ENCODE measurements around the gene FOXP2.
"Not testable (repeated sequence)": the region's sequence is repeated elsewhere in the genome, so short reads cannot be mapped to it uniquely, and the experiment has no call there.

Gene FOXP2

DNA sequence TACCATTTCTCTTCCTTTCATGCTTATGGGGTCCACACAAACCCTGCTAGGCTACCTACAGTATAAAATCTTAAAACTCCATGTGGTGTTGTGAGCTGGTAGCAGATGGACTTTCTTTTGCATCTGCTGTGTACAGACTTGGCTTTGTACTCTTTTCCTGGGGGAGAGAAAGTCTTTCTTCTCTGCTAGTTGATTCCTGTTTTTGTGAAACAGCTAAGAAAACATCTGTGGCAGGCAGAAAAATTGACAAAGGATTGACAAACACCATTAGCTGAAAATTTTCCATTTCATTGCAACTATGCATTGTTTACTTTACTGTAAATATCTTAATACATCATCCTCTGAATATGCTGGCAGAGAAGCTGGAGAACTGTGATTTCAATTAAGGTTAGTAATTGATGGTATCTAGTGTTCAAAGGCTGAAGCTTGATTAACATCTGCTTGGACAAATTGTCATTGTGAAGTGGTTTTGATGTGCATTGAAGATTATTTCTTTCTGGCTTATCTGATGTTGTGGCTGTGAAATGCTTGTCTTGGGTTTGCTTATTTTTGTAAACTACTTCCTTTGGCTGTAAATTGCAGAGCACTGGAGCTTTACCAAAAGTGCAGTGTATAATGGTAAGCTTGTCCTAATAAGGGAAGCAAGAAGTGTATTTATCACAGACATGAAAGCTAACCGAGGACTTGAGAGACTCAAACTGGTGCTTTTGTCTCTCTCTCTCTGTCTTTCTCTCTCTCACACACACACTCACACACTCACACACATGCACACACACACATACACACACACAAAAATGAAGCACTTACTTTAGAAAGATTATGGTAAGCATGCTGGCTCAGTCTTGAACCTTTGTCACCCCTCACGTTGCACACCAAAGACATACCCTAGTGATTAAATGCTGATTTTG is at the start of gene FOXP2:
Gene FOXP2, plus strand, starts transcription at position 660 of the 908 bp plus-strand sequence. CDS start 11,697 bp downstream, outside the sequence.
- DNase-seq (ENCODE audit: low read depth in 2 of 2), result no peak

DNA sequence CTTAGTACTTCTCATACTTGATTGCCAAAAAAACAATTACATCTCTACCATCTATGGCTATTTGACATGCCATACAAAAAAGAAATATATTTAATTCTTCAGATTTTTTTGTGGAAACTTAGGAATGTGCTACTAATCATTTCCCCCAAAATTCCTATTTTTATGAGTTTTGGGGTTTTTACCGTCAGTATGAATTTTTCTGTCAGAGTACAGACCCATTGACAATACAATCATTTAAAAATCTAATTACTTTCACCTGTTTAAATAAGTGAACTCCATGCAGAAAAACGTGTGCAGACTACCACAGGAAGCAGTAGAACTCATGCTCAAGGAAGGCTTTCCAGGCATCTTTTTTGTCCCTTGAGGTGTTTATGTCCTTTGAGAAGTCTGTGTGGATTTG is 48.8 kb upstream of the FOXP2 start:
- DNase-seq (ENCODE audit: low read depth in 2 of 2), result no peak

DNA sequence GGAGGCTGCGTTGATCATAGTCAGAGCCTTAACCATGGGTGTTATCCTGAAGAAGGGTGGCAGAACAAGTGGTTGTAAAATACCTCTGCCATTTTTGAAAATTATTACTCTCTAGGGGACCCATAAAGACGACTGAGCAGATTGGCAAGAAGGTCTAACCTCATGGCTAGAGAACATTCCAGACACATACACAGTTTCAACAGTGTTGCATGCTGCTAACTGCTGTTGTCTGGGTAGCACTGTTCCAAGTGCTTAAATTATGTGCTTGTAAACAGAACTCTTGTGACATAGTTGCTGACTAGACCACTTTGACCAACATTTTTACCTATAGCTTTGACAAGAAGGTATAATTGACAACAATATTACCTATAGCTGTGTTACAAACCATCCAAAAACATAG is 46.1 kb upstream of the FOXP2 start:
- DNase-seq (ENCODE audit: low read depth in 2 of 2), result no peak

DNA sequence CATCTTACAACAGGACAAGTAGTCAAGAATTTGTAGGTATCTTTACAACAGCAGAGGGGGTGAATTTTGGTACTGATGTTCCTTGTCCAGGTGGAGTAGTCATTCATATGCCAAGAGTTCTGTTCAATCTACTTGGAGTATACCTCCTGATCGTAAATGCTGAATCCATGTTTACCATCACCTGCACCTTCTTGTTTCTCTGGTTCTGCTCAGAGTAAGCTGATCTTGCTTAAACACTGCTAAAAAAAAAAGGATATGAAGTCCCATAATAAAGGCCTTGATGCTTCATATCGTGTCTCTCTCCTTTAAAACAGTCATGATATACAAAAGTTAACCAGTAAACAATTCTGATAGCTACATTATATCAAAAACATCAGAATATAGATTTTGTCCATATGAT is 45.3 kb upstream of the FOXP2 start:
- no peak for DNase-seq (ENCODE audit: low read depth in 2 of 2)

DNA sequence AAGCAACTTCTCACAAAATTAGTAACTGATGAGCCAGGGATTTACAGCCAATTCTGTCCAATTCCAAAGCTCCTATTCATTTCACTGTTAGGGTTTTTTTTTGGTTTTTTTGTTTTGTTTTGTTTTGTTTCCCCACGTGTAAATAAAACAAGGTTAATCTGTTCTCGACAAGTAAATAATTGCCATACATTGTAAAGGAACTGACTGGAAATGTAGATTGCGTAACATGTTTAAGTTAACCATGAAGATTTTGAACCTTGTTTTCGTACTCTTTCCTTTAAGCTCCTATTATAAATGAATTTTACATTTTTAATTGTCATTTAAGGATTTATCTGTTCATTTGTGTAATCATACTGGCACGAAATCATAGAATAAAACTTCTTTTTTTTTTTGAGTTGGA is 42.0 kb upstream of the FOXP2 start:
- DNase-seq (ENCODE audit: low read depth in 2 of 2), result no peak

DNA sequence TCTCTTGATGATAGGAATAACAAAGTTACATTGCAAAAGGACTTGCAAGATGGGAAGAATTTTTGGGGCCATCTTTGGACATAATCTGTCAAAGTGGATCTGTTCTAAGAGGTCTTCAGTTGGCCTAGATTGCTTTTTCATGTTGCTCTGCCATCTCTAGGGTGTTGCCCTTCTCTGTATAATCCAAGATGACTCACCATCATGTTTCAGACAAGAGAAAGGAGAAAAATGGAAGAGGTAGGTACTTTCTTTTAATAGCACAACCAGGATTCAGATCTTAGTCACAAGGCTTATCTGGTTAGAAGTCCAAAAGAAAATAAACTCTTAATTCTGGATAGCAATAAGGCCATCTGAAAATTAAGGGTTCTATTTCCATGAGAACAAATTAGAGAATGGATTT is 38.7 kb upstream of the FOXP2 start:
- DNase-seq (ENCODE audit: low read depth in 2 of 2), result no peak

DNA sequence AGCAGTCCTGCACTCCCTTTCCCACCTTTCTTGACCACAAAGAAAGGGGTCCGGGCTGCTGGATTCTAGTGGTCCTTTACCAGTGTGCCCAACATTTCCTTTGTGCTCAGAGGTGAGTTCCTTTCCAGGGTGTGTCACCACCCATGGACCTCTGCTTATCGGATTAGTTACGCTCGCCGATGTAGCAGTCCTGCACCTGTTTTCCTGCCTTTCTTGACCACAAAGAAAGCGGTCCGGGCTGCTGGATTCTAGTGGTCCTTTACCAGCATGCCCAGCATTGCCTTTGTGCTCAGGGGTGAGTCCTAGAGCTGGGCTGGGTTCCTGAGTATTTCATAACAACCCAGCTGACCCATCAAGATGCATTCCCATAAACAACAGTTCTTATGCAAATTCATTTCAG is 30.7 kb upstream of the FOXP2 start:
- not testable (repeated sequence) for DNase-seq (ENCODE audit: low read depth in 2 of 2)

DNA sequence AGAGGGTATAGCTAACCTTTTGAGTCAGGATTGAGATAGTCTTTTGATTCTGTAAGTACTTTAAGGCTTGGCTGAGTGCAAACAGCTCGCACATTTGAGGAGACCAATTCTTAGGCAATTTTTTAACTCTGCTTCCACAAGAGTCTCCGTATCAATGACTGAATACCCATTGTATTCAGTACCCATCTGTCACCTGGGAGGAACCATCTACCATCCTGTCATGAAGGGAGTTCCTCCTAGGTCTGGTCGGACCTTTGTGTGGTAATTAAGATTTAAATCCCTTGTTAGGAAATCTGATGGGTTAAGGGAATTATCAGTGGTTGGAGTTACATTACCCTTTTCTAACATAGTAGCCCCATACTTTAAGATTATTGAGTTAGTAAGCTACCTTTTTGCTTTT is 30.3 kb upstream of the FOXP2 start:
- DNase-seq (ENCODE audit: low read depth in 2 of 2), result not testable (repeated sequence)

DNA sequence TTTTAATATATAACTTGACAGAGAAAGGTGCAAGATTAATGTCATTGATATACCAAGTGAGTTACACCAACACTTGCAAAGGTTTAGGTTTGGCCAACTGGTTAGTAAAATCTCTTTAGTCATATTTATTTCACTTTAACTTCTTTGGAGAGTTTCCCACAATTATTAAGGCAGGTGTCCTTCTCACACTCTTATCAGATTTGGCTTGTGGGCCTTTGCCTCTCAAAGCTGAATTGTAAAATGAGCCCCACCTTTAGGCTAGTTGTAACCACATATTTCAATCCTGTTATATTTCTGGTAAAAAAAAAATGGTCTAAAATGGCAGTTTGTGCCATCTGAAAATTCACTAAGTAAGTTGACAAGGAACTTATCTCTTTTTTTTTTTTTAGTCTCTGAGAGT is 26.6 kb upstream of the FOXP2 start:
- no peak for DNase-seq (ENCODE audit: low read depth in 2 of 2)

DNA sequence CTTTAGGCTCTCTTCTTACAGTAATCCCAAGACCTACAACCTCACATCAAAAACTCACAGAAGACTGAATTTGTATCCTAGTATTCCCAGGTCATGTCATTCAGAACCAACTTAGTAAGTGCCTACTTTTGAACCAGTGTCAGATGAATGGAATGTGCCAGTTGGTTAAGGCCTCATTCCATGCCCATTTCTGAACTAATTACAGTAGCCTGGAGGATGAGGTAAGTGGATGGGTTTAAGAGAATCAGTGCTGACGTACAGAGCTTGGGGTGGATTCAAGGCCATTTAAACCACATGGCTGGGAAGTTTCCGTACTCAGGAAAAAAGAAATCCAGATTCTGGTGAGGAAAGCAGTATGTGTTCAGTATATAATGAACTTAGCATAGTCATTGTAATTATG is 21.9 kb upstream of the FOXP2 start:
- DNase-seq (ENCODE audit: low read depth in 2 of 2), result no peak

DNA sequence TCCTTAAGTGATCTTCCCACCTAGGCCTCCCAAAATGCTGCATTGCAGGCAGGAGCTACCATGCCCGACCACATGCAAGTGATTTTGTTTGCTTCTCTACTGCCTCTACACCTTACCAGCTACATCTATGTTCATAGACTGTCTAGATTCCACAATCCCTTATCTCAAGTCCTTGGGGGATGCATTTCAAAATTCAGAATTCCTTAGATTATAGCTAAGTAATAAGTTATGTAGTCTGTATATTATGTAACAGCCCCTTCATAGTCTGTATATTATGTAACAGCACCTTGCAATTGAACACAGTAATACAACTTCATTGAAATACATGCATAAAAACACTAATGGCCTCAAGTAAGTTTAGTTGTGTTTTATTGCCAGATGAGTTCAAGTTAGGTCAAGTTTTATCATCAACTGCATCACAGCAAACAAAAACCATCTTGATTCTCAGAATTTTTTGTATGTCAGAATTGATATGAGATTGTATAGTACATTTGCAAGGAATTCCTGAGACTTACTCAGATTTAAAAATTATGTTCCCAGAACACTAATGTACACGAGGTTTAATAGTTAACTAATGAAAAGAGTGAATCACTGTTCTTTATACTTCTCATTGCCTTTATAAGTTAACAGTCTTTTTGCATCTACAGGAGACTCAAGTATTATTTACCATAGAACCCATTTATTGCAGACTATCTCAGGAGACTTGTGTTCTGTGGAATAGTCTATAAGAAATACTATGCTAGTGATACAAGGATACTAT is 11.6 kb upstream of the FOXP2 start:
- no peak for DNase-seq (ENCODE audit: low read depth in 2 of 2)

DNA sequence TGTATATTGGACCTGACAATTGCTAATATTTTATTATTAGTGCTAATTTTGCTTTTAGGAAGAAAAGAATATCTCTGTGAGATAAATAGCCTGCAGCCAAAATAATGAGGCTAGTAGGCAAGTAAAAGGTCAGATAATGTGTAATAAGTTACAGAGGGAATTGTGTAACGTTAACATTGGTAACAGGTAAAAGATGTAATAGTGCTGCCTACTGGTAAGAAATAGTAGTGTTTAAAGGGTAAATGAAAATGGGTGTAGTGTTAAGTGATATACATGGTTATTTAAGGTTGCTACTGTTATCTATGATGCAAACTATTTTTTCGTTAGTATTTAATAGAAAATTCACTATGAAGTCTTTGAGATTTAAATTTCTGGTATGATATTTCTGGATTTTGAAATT is 9.2 kb upstream of the FOXP2 start:
- no peak for DNase-seq (ENCODE audit: low read depth in 2 of 2)

DNA sequence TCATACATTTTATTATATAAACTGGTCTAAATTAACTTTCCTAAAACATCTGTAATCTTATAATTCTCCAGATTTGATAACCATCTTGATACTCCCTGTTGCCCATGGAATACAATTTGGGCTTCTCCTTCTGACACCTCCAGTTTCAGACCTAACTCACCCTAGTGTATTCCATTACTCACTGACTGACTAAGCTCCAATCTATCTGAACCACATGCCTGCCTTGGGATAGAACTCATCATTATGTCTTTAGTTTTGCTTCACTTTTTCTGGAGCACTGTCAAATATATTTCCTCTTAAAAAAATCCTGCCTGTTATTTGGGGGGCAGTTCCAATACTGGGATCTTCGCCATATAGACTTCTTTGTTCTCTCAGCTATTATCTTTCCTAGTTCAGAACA is 4.9 kb upstream of the FOXP2 start:
- no peak for DNase-seq (ENCODE audit: low read depth in 2 of 2)

DNA sequence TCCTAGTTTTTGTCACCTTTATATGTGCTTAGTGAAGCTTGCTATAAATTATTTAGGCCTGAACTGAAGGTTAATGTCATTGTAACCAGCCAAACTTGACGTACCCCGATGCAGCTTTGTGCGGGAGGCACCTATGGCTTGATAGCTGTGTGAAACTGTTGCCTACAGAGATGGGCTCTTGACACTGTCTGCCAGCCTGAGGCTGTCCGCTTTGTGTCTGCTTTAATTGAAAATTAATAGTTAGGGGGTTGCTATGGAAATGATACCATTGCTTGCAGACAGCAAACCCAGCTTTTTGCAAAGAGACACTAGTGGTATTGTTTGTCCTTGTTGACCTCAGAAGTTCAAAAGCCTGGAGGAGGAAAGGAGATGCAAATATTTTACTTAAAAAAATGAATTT is 2.1 kb upstream of the FOXP2 start:
- no peak for DNase-seq (ENCODE audit: low read depth in 2 of 2)

DNA sequence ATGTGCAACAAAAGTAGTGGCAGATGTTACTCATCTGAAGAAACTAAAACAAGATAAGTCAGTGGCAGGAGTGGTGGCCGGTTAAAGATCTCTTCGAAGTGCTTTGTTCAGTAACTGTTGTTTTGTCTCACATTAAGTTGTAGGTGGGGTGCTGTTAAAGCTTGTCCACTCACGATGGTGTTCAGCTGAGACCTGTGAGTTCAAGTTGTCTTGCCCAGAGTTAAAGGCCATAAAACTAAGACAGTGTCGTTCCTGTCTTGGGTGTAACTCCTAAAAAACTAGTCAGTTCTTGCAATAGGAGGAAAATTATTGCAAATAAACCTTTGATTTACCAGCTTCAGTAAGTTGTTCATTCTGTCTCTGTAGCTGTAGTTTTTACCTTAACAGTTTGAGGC is 857 bp upstream of the FOXP2 start:
- DNase-seq (ENCODE audit: low read depth in 2 of 2), result no peak

DNA sequence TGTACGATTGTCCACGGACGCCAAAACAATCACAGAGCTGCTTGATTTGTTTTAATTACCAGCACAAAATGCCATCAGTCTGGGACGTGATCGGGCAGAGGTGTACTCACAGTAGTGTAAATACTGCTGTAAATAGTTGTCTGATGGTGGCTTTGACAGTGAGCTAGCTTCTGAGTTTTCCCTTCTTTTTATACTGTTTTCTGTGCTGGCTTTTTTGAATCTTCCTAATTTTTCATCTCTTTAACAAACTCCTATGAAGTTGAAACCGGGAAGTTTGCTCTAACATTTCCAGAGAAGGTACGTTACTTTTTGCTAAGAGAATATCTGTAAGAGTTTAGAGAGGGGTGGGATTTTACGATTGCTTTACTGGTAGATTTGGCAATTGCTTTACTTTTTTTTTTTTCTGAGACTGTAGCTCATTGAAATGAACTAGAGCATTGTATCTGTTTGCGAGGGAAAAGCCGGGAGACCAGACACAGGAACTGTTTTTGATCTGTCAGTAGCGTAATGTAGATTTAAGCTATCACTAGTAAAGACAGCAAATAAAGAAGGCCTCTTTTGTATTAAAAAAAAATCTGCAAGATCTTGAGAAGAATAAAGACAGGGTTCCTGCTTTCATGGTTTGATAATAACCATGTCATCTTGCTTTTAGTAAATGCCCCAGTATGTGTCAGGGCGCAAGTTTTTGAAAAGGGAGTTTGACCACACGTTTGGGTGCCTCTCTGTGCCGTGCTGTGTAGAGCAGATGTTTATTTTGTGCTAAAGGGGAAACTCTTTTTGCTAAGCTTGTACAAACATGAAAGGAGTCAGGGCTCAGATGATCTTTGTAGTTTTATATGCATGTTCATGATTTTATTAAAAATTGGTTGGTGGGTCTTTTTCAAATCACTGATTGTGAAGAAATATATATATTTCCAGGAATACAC is 712 bp downstream of the FOXP2 start:
- DNase-seq (ENCODE audit: low read depth in 2 of 2), result no peak

DNA sequence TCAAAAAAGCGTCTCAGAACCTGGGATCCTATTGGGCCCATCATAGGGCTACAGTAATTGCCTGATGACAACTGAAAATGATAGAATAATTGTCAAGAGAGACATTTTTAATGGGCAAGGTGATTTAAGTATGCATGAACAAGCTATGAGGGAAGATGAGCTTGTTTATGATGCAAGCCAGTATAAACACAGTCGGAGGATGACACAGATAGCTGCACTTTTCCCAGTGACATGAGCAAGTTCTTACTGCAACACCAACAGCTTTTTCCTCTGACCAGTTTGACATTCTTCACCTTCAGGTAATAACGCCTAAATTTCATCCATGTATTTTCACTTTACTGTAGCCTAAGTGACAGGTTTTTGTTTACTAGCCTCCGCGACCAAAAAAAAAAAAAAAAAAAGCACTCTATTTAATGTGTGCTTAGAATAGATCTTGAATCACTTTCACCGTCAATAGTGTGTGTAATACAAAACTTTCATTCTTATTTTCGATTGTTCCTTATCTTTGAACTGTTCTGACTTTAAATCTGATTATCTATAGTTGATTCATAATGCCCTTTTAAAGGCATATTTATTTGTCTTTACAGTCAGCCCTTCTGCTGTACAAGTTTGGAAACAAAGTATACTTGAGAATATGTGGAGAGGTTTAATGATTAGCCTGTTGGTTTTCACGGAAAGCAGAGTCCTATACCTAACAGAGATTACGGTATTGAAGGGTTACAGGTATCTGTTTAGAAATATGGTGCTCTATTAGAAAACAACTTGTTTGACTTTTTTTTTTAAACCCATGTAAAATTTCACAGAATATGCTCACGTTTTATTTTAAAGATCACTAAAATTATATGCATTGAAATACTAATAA is 1.7 kb downstream of the FOXP2 start:
- DNase-seq (ENCODE audit: low read depth in 2 of 2), result no peak

DNA sequence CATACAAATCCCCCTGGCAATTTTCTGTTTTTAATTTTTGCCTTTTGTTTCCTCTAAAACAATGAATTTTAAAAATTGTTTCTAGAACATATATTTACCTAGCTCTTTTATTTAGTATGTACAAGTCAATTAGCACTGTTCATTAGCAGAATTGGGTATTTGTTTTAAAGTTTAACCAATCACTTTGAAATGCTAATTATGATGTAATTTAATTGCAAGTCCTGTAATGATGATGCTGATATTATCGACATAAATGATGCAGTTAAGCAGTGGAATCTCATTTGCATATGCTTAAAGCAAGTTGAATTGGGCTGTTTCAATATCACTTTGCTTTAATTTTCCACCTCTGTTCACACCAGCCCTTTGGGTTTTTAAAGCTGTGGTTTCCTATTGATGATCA is 2.7 kb downstream of the FOXP2 start:
- DNase-seq (ENCODE audit: low read depth in 2 of 2), result no peak

DNA sequence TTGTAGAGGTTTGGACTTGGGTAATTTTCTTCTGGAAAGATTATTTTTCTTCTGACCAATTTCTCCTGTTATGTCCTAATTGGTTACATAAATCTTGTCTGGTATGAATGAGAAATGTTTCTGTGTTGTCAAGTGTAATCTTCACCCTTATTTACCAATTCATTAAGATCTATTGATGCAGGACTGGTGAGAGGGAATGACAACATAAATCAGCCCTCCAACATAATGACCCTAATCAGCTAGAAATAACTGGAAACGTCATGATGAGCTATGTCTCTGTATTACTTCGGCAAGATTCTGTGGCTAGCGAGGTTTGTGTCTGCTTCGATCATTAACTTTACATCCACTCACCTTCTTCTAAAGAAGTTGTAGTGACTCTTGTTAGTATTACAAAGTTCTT is 3.5 kb downstream of the FOXP2 start:
- no peak for DNase-seq (ENCODE audit: low read depth in 2 of 2)

DNA sequence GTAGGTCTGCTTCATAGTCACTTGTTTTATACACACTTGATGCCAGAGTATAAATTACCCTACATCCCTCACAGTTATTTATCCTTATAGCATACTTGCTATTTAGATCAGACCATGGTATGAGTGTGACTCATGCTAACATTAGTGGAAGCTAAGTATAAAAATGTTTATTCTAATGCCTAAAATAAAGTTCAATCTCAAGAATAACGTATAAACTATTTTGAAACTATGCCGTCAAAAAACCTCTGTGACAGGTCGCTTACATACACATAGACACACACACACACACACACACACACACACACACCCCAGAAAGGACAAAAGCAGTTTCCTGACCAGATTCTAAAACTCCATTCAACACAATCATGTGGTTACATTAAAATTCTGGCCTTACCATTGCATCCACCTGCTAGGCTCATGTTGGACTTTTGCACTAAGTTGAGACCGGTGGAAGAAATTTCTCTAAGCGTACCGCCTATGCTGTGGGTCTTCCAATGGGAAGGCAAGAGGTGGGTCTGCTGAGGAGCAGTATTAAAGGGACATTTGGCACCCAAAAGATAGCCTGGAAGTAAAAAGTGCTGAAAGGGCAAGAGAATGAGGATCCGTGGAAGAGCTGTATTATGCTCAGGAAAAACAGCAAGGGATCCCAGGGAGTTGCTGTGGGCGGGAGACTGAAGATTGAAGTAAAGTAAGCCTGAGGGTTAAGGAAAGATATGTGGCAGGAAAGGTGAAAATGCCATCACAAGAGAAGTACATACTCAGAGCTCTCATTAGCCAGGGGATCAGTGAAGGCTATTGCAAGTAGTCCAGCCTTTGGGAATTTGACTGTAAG is 5.0 kb downstream of the FOXP2 start:
- DNase-seq (ENCODE audit: low read depth in 2 of 2), result no peak
